Measurements from ENCODE around the gene ZFYVE9. TPM values are rescaled to one million over a fixed set of nuclear protein-coding genes. Genes with fewer than 3 reads are reported as not detected.

Gene ZFYVE9
- total RNA-seq, 1 experiment from 2014 or later = 28.4 TPM

- H3K4me1 Mint-ChIP-seq = peaks cover 12 to 24% of the 10 kb centered on the region in 2 experiments
- Histone ChIP-seq H3K23ac (ENCODE audit: insufficient read length, low read depth, low read length) (no peak overlapping the region), H2AK5ac (ENCODE audit: insufficient read length, low read length) (no peak overlapping the region), H3K27ac (ENCODE audit: insufficient read length, low read depth, low read length) (no peak overlapping the region), H3K4me1 (ENCODE audit: insufficient read depth, low read length) (no peaks in the 10 kb centered on the region), H3K4me2 (ENCODE audit: insufficient read depth, insufficient read length, low read length) (no peak overlapping the region), H3K18ac (ENCODE audit: insufficient read length, low read depth, low read length) (no peak overlapping the region), H3K4ac (ENCODE audit: low read depth, low read length) (no peak overlapping the region), H2BK15ac (ENCODE audit: low read depth, low read length) (no peak overlapping the region), H4K20me1 (ENCODE audit: control insufficient read depth, insufficient read depth, insufficient read length) (no peaks in the 10 kb centered on the region), H3K9ac (ENCODE audit: extremely low read depth, insufficient read length, low read length) (no peak overlapping the region), H3K9me3 (ENCODE audit: control insufficient read depth, low read depth, low read length) (no peaks in the 10 kb centered on the region), H4K8ac (replicated peaks; ENCODE audit: insufficient read length, low read depth, low read length) (no peak overlapping the region), H4K91ac (ENCODE audit: insufficient read length, low read depth, low read length) (no peak overlapping the region), H2BK20ac (ENCODE audit: low read depth, low read length, poor library complexity, severe bottlenecking) (no peak overlapping the region), H2BK12ac (ENCODE audit: insufficient read length, low read depth, low read length) (no peak overlapping the region), H3K27me3 (ENCODE audit: insufficient read depth, low read length) (no peaks in the 10 kb centered on the region), H3T11ph (ENCODE audit: low read length) (no peak overlapping the region), H3K56ac (ENCODE audit: insufficient read length, low read depth, low read length) (no peak overlapping the region), H2BK5ac (ENCODE audit: insufficient read length, low read length) (no peak overlapping the region), H3K79me1 (ENCODE audit: insufficient read depth, low read depth, low read length, poor library complexity, severe bottlenecking) (no peaks in the 10 kb centered on the region), H3K14ac (ENCODE audit: insufficient read depth, low read length) (no peak overlapping the region), H2BK120ac (ENCODE audit: low read depth, low read length, poor library complexity, severe bottlenecking) (no peak overlapping the region), H3K23me2 (ENCODE audit: insufficient read length, low read depth, low read length, poor library complexity, severe bottlenecking) (no peaks in the 10 kb centered on the region), H4K5ac (ENCODE audit: insufficient read length, low read depth, low read length) (no peak overlapping the region), H2AFZ (ENCODE audit: low read length) (no peak overlapping the region), H3K79me2 (ENCODE audit: insufficient read depth, low read length) (no peaks in the 10 kb centered on the region)
- no peaks in the 10 kb centered on the region for H3K9me3 Mint-ChIP-seq
- H3K27ac Mint-ChIP-seq = no peak overlapping the region
- no peak overlapping the region for H3K4me3 Mint-ChIP-seq
- DNase-seq = no peak
- no peaks in the 10 kb centered on the region for H3K36me3 Mint-ChIP-seq (ENCODE audit: insufficient read depth in 1 of 3, low read depth in 3 of 3)
- H3K27me3 Mint-ChIP-seq (ENCODE audit: low read depth) = peaks cover 11% of the 10 kb centered on the region
- no peak for TF ChIP-seq CTCF (conservative IDR thresholded peaks at IDR 0.05)
- WGBS (ENCODE audit: extremely low coverage, insufficient read length, low lambda C conversion rate) = no CpG with 5 or more reads among the region's 6 CpGs
Observed at GRCh38 chr1:52123622-52124021, 18.3 kb upstream of the ZFYVE9 start.
